SK-N-SH (cell line): ENCODE measurements around the gene AFF1.

Source experiments
- GABPA ChIP-seq: IDR thresholded peaks from 2 replicates; pipeline ENCODE4 v1.4.0; 2012; ENCODE audit warnings: low read depth, mild to moderate bottlenecking
- MXI1 ChIP-seq: IDR thresholded peaks from 2 replicates; pipeline ENCODE4 v1.6.1; 2012; ENCODE audit warnings: mild to moderate bottlenecking, low read depth, low read length, improper control_type of control experiment
- SMC3 ChIP-seq: IDR thresholded peaks from 2 replicates; pipeline ENCODE4 v1.6.1; 2012; ENCODE audit warnings: low read depth, low read length, improper control_type of control experiment
- USF2 ChIP-seq: fragments of 150-350 bp; IDR thresholded peaks from 2 replicates; pipeline ENCODE4 v1.6.1; 2017; ENCODE audit warnings: antibody characterized with exemption, low read length, low read depth, borderline replicate concordance
- TF ChIP-seq, protein P1 (sequence below): fragments of 200-600 bp; sonication (generic); IDR thresholded peaks from 2 replicates; pipeline ENCODE4 v1.6.1; 2017; ENCODE audit warnings: antibody characterized with exemption, mild to moderate bottlenecking, moderate library complexity

GRCh38 chr4:86921608-86922252 lies 13.1 kb upstream of the AFF1 start:
- TF ChIP-seq MXI1 (no peak), USF2 (no peak), GABPA (no peak), SMC3 (no peak)
- TF ChIP-seq, protein P1, sequence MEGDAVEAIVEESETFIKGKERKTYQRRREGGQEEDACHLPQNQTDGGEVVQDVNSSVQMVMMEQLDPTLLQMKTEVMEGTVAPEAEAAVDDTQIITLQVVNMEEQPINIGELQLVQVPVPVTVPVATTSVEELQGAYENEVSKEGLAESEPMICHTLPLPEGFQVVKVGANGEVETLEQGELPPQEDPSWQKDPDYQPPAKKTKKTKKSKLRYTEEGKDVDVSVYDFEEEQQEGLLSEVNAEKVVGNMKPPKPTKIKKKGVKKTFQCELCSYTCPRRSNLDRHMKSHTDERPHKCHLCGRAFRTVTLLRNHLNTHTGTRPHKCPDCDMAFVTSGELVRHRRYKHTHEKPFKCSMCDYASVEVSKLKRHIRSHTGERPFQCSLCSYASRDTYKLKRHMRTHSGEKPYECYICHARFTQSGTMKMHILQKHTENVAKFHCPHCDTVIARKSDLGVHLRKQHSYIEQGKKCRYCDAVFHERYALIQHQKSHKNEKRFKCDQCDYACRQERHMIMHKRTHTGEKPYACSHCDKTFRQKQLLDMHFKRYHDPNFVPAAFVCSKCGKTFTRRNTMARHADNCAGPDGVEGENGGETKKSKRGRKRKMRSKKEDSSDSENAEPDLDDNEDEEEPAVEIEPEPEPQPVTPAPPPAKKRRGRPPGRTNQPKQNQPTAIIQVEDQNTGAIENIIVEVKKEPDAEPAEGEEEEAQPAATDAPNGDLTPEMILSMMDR = no peak
